ENCODE data around the gene MAPK1.
"Not testable (repeated sequence)": the region's sequence is repeated elsewhere in the genome, so short reads cannot be mapped to it uniquely, and the experiment has no call there.

Gene MAPK1

GRCh38 chr22:21867528-21868266 lies at the start of gene MAPK1:
TSS of gene MAPK1 (minus strand) at chr22:21867645. CDS start at chr22:21867440, 205 bp downstream.
- DNase-seq (ENCODE audit: extremely low read depth in 1 of 2, low read depth in 1 of 2): peak; percentile 79 to 91

GRCh38 chr22:21916309-21916918 lies 49.0 kb upstream of the MAPK1 start:
- DNase-seq (ENCODE audit: extremely low read depth in 1 of 2, low read depth in 1 of 2): no peak

- no peak for DNase-seq (ENCODE audit: extremely low read depth in 1 of 2, low read depth in 1 of 2)
Observed at GRCh38 chr22:21915624-21916308, 48.3 kb upstream of the MAPK1 start.

- not testable (repeated sequence) for DNase-seq (ENCODE audit: extremely low read depth in 1 of 2, low read depth in 1 of 2)
Observed at GRCh38 chr22:21914033-21914642, 46.7 kb upstream of the MAPK1 start.

- not testable (repeated sequence) for DNase-seq (ENCODE audit: extremely low read depth in 1 of 2, low read depth in 1 of 2)
Observed at GRCh38 chr22:21910367-21910766, 42.9 kb upstream of the MAPK1 start.

GRCh38 chr22:21909871-21910270 lies 42.4 kb upstream of the MAPK1 start:
- DNase-seq (ENCODE audit: extremely low read depth in 1 of 2, low read depth in 1 of 2): no peak

GRCh38 chr22:21907638-21908522 lies 40.4 kb upstream of the MAPK1 start:
- no peak for DNase-seq (ENCODE audit: extremely low read depth in 1 of 2, low read depth in 1 of 2)

- not testable (repeated sequence) for DNase-seq (ENCODE audit: extremely low read depth in 1 of 2, low read depth in 1 of 2)
Observed at GRCh38 chr22:21905234-21905633, 37.8 kb upstream of the MAPK1 start.

- no peak for DNase-seq (ENCODE audit: extremely low read depth in 1 of 2, low read depth in 1 of 2)
Observed at GRCh38 chr22:21904250-21904789, 36.9 kb upstream of the MAPK1 start.

GRCh38 chr22:21903283-21903682 lies 35.8 kb upstream of the MAPK1 start:
- no peak for DNase-seq (ENCODE audit: extremely low read depth in 1 of 2, low read depth in 1 of 2)

- DNase-seq (ENCODE audit: extremely low read depth in 1 of 2, low read depth in 1 of 2): no peak
Observed at GRCh38 chr22:21902296-21903087, 35.0 kb upstream of the MAPK1 start.

GRCh38 chr22:21898354-21898896 lies 31.0 kb upstream of the MAPK1 start:
- DNase-seq (ENCODE audit: extremely low read depth in 1 of 2, low read depth in 1 of 2): no peak

GRCh38 chr22:21896951-21897513 lies 29.6 kb upstream of the MAPK1 start:
- DNase-seq (ENCODE audit: extremely low read depth in 1 of 2, low read depth in 1 of 2): no peak

- DNase-seq (ENCODE audit: extremely low read depth in 1 of 2, low read depth in 1 of 2): not testable (repeated sequence)
Observed at GRCh38 chr22:21896275-21896674, 28.8 kb upstream of the MAPK1 start.

- no peak for DNase-seq (ENCODE audit: extremely low read depth in 1 of 2, low read depth in 1 of 2)
Observed at GRCh38 chr22:21894799-21895198, 27.4 kb upstream of the MAPK1 start.

- DNase-seq (ENCODE audit: extremely low read depth in 1 of 2, low read depth in 1 of 2): no peak
Observed at GRCh38 chr22:21889251-21889990, 22.0 kb upstream of the MAPK1 start.

- DNase-seq (ENCODE audit: extremely low read depth in 1 of 2, low read depth in 1 of 2): no peak
Observed at GRCh38 chr22:21887841-21888240, 20.4 kb upstream of the MAPK1 start.

- not testable (repeated sequence) for DNase-seq (ENCODE audit: extremely low read depth in 1 of 2, low read depth in 1 of 2)
Observed at GRCh38 chr22:21883930-21884329, 16.5 kb upstream of the MAPK1 start.
